OCI-LY7 (cell line): ENCODE measurements around the gene C4BPA. TPM values are rescaled to one million over a fixed set of nuclear protein-coding genes. Genes with fewer than 3 reads are reported as not detected.

Source experiments
- BruUV-seq: library from RNA; stranded (reverse); fragments of 400-500 nt; replicated peaks from 2 replicates; lab custom pipeline; 2021; lab: Mats Ljungman, UMichigan
- CTCF ChIA-PET: fragments of 300-600 bp; sonication (Branson Sonifier 250); formaldehyde crosslinking; loops from one replicate; lab custom pipeline; 2022; ENCODE audit warnings: antibody characterized with exemption; ENCODE audit not compliant: unreplicated experiment; lab: Charles Lee
- POLR2A ChIA-PET: fragments of 300-600 bp; sonication (Branson Sonifier 250); formaldehyde crosslinking; loops from one replicate; lab custom pipeline; 2022; ENCODE audit warnings: antibody characterized with exemption; lab: Charles Lee
- DNase-seq: peaks from one replicate; pipeline ENCODE4 v3.0.0-alpha.2; 2015; ENCODE audit warnings: low spot score
- H2AFZ ChIP-seq: fragments of 200-600 bp; sonication (generic), shearing (Covaris generic); 2 replicates; pipeline ENCODE4 v1.6.1; 2014; ENCODE audit warnings: mild to moderate bottlenecking, antibody characterized with exemption, low read length, moderate library complexity
- H3K27ac ChIP-seq: fragments of 200-600 bp; sonication (generic); 2 replicates; pipeline ENCODE4 v1.5.1; 2014; ENCODE audit warnings: mixed run types, low read depth, mild to moderate bottlenecking, moderate library complexity, low read length, inconsistent platforms; ENCODE audit not compliant: poor library complexity, severe bottlenecking
- H3K36me3 ChIP-seq: fragments of 200-600 bp; sonication (generic); 2 replicates; pipeline ENCODE4 v1.6.1; 2014; ENCODE audit warnings: mild to moderate bottlenecking, antibody characterized with exemption, low read length, moderate library complexity, mixed read lengths; ENCODE audit not compliant: insufficient read depth
- H3K4me1 ChIP-seq: fragments of 200-600 bp; sonication (generic); 2 replicates; pipeline ENCODE4 v1.5.1; 2014; ENCODE audit warnings: mild to moderate bottlenecking, low read length; ENCODE audit not compliant: insufficient read depth, poor library complexity, severe bottlenecking
- H3K4me2 ChIP-seq: fragments of 200-600 bp; sonication (generic); 2 replicates; pipeline ENCODE4 v1.6.1; 2014; ENCODE audit warnings: mild to moderate bottlenecking, low read length
- H3K4me3 ChIP-seq: fragments of 200-600 bp; sonication (generic); 2 replicates; pipeline ENCODE4 v1.5.1; 2014; ENCODE audit warnings: mild to moderate bottlenecking, low read depth, low read length; ENCODE audit not compliant: poor library complexity, severe bottlenecking
- H3K79me2 ChIP-seq: fragments of 200-600 bp; sonication (generic); 2 replicates; pipeline ENCODE4 v1.6.1; 2016; ENCODE audit warnings: low read depth, mild to moderate bottlenecking, low read length, moderate library complexity, mixed read lengths; ENCODE audit not compliant: insufficient read depth
- H3K9me2 ChIP-seq: fragments of 200-600 bp; sonication (generic); 2 replicates; pipeline ENCODE4 v1.6.1; 2016; ENCODE audit warnings: mild to moderate bottlenecking, low read length, mixed read lengths; ENCODE audit not compliant: insufficient read depth
- H3K9me3 ChIP-seq: fragments of 200-600 bp; sonication (generic); 2 replicates; pipeline ENCODE4 v1.6.1; 2014; ENCODE audit warnings: mild to moderate bottlenecking, mixed run types, low read length, mixed read lengths
- H4K20me1 ChIP-seq: fragments of 200-600 bp; sonication (generic); 2 replicates; pipeline ENCODE4 v1.6.1; 2014; ENCODE audit warnings: mild to moderate bottlenecking, antibody characterized with exemption, low read length, moderate library complexity, mixed read lengths; ENCODE audit not compliant: insufficient read depth
- EZH2phosphoT487 ChIP-seq: fragments of 200-600 bp; sonication (generic); IDR thresholded peaks from 2 replicates; pipeline ENCODE4 v1.6.1; 2018; ENCODE audit warnings: low read depth, borderline replicate concordance, mild to moderate bottlenecking, mixed run types, antibody characterized with exemption, low read length, moderate library complexity, mixed read lengths
- intact Hi-C: fragments of 100-400 bp; cut with micrococcal nuclease; formaldehyde crosslinking; loops from one replicate; pipeline ENCODE4 v1.10.0; 2022; ENCODE audit not compliant: unreplicated experiment
- total RNA-seq, 2 experiments: library from RNA; depleted of rRNA in 1 of 2; stranded (reverse); fragments of >200 nt in 1 of 2; shearing (Covaris generic) in 1 of 2; gene quantifications; 2 replicates each; pipeline ENCODE4 v1.2.3, GENCODE V29; 2014 to 2022
- TF ChIP-seq, protein P1 (sequence below): fragments of 200-600 bp; sonication (generic); conservative IDR thresholded peaks from 2 replicates; pipeline ENCODE4 v1.5.1; 2014; ENCODE audit warnings: mild to moderate bottlenecking, antibody characterized with exemption, low read length, moderate library complexity, mixed read lengths

Gene C4BPA
- total RNA-seq, 2 experiments from 2014 or later: not detected

- H3K9me2 ChIP-seq: no peaks in the 10 kb centered on the region
- no peak for DNase-seq
- CTCF ChIA-PET: no interaction called here
- no peak overlapping the region for H3K4me2 ChIP-seq
- no TSS peak for BruUV-seq
- no peaks in the 10 kb centered on the region for H4K20me1 ChIP-seq
- no peaks in the 10 kb centered on the region for H3K36me3 ChIP-seq
- H3K79me2 ChIP-seq: no peaks in the 10 kb centered on the region
- POLR2A ChIA-PET: interaction anchor here (0.6 to 0.9 kb wide), 2 partner anchors 26 to 384 kb away, joined by 3 read pairs; partner anchors contain the start of gene PFKFB2
- no peak overlapping the region for H3K27ac ChIP-seq
- TF ChIP-seq, protein P1, sequence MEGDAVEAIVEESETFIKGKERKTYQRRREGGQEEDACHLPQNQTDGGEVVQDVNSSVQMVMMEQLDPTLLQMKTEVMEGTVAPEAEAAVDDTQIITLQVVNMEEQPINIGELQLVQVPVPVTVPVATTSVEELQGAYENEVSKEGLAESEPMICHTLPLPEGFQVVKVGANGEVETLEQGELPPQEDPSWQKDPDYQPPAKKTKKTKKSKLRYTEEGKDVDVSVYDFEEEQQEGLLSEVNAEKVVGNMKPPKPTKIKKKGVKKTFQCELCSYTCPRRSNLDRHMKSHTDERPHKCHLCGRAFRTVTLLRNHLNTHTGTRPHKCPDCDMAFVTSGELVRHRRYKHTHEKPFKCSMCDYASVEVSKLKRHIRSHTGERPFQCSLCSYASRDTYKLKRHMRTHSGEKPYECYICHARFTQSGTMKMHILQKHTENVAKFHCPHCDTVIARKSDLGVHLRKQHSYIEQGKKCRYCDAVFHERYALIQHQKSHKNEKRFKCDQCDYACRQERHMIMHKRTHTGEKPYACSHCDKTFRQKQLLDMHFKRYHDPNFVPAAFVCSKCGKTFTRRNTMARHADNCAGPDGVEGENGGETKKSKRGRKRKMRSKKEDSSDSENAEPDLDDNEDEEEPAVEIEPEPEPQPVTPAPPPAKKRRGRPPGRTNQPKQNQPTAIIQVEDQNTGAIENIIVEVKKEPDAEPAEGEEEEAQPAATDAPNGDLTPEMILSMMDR: no peak
- TF ChIP-seq EZH2phosphoT487: no peak
- no peaks in the 10 kb centered on the region for H3K4me1 ChIP-seq
- H2AFZ ChIP-seq: no peak overlapping the region
- no peak overlapping the region for H3K4me3 ChIP-seq
- intact Hi-C loops: loop anchor here (5.0 to 10.0 kb wide), 2 partner anchors 36 to 74 kb away; no protein-coding TSS in a partner anchor
- no peaks in the 10 kb centered on the region for H3K9me3 ChIP-seq
Measured at GRCh38 chr1:207078578-207079132, 25.4 kb upstream of the C4BPA start.

DNA sequence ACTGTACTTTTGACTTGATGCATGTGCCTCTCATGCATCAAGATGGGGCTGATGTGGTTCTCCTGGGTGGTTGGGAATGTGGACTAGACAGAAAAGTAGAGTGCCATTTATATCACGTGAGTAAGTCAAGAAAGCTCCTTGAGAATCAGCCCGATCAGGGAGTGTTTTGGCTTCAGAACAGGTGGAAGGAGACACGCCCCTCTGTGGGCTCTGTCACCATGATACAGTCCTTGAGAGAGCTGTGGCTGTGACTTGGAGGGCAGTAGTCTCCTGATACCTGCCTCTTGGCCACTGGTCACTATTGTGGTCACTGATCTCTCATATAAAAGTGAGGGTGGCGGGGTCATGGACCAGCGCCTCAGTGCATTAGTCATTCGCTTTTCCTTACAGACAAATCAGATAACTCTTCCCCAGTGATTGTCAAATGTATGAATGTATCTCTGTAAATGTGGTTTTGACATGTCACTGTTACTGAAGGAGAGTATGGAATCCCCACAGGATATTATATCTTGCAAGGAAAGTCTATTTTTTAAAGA, 24.3 kb upstream of the C4BPA start:
- intact Hi-C loops: loop anchor here (5.0 to 10.0 kb wide), 2 partner anchors 37 to 75 kb away; no protein-coding TSS in a partner anchor
- no peaks in the 10 kb centered on the region for H3K9me3 ChIP-seq
- TF ChIP-seq, protein P1: no peak
- no peak for TF ChIP-seq EZH2phosphoT487
- no peak overlapping the region for H3K4me3 ChIP-seq
- H3K79me2 ChIP-seq: no peaks in the 10 kb centered on the region
- no peaks in the 10 kb centered on the region for H3K4me1 ChIP-seq
- H4K20me1 ChIP-seq: no peaks in the 10 kb centered on the region
- DNase-seq: no peak
- CTCF ChIA-PET: no interaction called here
- no peak overlapping the region for H2AFZ ChIP-seq
- H3K4me2 ChIP-seq: no peak overlapping the region
- POLR2A ChIA-PET: interaction anchor here (0.9 to 1.0 kb wide), 2 partner anchors 45 to 383 kb away, joined by 3 to 4 read pairs; no protein-coding TSS in a partner anchor
- no TSS peak for BruUV-seq
- no peak overlapping the region for H3K27ac ChIP-seq
- no peaks in the 10 kb centered on the region for H3K9me2 ChIP-seq
- H3K36me3 ChIP-seq: no peaks in the 10 kb centered on the region

GRCh38 chr1:207081088-207081487, 22.9 kb upstream of the C4BPA start:
- H3K27ac ChIP-seq: no peak overlapping the region
- TF ChIP-seq, protein P1: no peak
- TF ChIP-seq EZH2phosphoT487: no peak
- no peaks in the 10 kb centered on the region for H3K9me2 ChIP-seq
- intact Hi-C loops: no loop called here
- DNase-seq: no peak
- BruUV-seq: no TSS peak
- H3K4me2 ChIP-seq: no peak overlapping the region
- H3K9me3 ChIP-seq: no peaks in the 10 kb centered on the region
- no peaks in the 10 kb centered on the region for H3K79me2 ChIP-seq
- H4K20me1 ChIP-seq: no peaks in the 10 kb centered on the region
- ChIA-PET POLR2A (interaction anchor here (0.7 kb wide), 1 partner anchor 82 kb away, joined by 3 read pairs; no protein-coding TSS in a partner anchor), CTCF (no interaction called here)
- no peaks in the 10 kb centered on the region for H3K36me3 ChIP-seq
- H3K4me1 ChIP-seq: no peaks in the 10 kb centered on the region
- no peak overlapping the region for H2AFZ ChIP-seq
- H3K4me3 ChIP-seq: no peak overlapping the region
